Caco-2 (cell line): ENCODE data around the gene STK25. TPM values are rescaled to one million over a fixed set of nuclear protein-coding genes. Genes with fewer than 3 reads are reported as not detected.

ENCODE experiments used
- BruUV-seq: library from RNA; stranded (reverse); fragments of 400-500 nt; replicated peaks from 2 replicates; lab custom pipeline; 2021; lab: Mats Ljungman, UMichigan
- CTCF ChIA-PET: fragments of 300-600 bp; sonication (Branson Sonifier 250); formaldehyde crosslinking; loops from one replicate; lab custom pipeline; 2022; ENCODE audit warnings: antibody characterized with exemption; lab: Charles Lee
- POLR2A ChIA-PET: fragments of 300-600 bp; sonication (Branson Sonifier 250); formaldehyde crosslinking; loops from one replicate; lab custom pipeline; 2022; ENCODE audit warnings: antibody characterized with exemption; lab: Charles Lee
- DNase-seq, 2 experiments: peaks; one replicate each; pipeline versions ENCODE4 v3.0.0 to v3.0.0-alpha.2; 2020 to 2022
- H3K27me3 ChIP-seq: replicated peaks from 2 replicates; pipeline ENCODE4 v1.6.0; 2011; ENCODE audit warnings: low read length; ENCODE audit not compliant: control insufficient read depth, insufficient read depth
- H3K36me3 ChIP-seq: 2 replicates; pipeline ENCODE4 v1.5.1; 2011; ENCODE audit warnings: low read length; ENCODE audit not compliant: control insufficient read depth, insufficient read depth
- H3K4me1 ChIP-seq: fragments of 250-450 bp; sonication (Bioruptor Pico); 2 replicates; pipeline ENCODE4 v1.5.1; 2020; ENCODE audit warnings: mild to moderate bottlenecking
- H3K4me3 ChIP-seq: 2 replicates; pipeline ENCODE4 v1.5.1; 2011; ENCODE audit warnings: low read depth, mild to moderate bottlenecking, control low read depth, low read length
- H3K9me3 ChIP-seq: fragments of 250-450 bp; sonication (Bioruptor Pico); 2 replicates; pipeline ENCODE4 v1.5.1; 2020; ENCODE audit warnings: mild to moderate bottlenecking, moderate library complexity
- H3K27ac Mint-ChIP-seq: one replicate; pipeline ENCODE4 v1.8.0; 2022; ENCODE audit warnings: mixed read lengths; ENCODE audit not compliant: unreplicated experiment
- H3K27me3 Mint-ChIP-seq: one replicate; pipeline ENCODE4 v1.8.0; 2022; ENCODE audit warnings: mixed read lengths; ENCODE audit not compliant: insufficient read depth, unreplicated experiment
- H3K36me3 Mint-ChIP-seq: one replicate; pipeline ENCODE4 v1.8.0; 2022; ENCODE audit warnings: mild to moderate bottlenecking, mixed read lengths; ENCODE audit not compliant: insufficient read depth, unreplicated experiment
- H3K4me1 Mint-ChIP-seq: one replicate; pipeline ENCODE4 v1.8.0; 2022; ENCODE audit warnings: low read depth, mixed read lengths; ENCODE audit not compliant: unreplicated experiment
- H3K4me3 Mint-ChIP-seq: one replicate; pipeline ENCODE4 v1.8.0; 2022; ENCODE audit warnings: mild to moderate bottlenecking, moderate library complexity, mixed read lengths; ENCODE audit not compliant: unreplicated experiment
- H3K9me3 Mint-ChIP-seq: one replicate; pipeline ENCODE4 v1.8.0; 2022; ENCODE audit warnings: mixed read lengths; ENCODE audit not compliant: unreplicated experiment
- CTCF ChIP-seq, 2 experiments: fragments of 200-600 bp in 1 of 2; IDR thresholded peaks; 1 replicate in 1 of 2; 2 replicates in 1 of 2; pipeline versions ENCODE4 v1.5.1 to v1.8.0; 2011 to 2022; ENCODE audit warnings: antibody characterized with exemption in 1 of 2, control low read depth in 1 of 2, inconsistent platforms in 1 of 2, low read depth in 1 of 2, low read length in 1 of 2, mild to moderate bottlenecking in 1 of 2, moderate library complexity in 1 of 2; ENCODE audit not compliant: insufficient read depth in 1 of 2, severe bottlenecking in 1 of 2, unreplicated experiment in 1 of 2
- intact Hi-C: fragments of 100-400 bp; cut with micrococcal nuclease; formaldehyde crosslinking; loops from one replicate; pipeline ENCODE4 v1.10.0; 2022; ENCODE audit not compliant: unreplicated experiment
- microRNA-seq: library from miRNA; unstranded; fragments of <30 nt; microRNA quantifications from one replicate; pipeline ENCODE4 v1.2.0, GENCODE V29; 2022
- total RNA-seq: library from RNA; stranded (reverse); gene quantifications from 2 replicates; pipeline ENCODE4 v1.2.3, GENCODE V29; 2022

The STK25 gene
- total RNA-seq, 1 experiment from 2014 or later, result 92.6 TPM

DNA sequence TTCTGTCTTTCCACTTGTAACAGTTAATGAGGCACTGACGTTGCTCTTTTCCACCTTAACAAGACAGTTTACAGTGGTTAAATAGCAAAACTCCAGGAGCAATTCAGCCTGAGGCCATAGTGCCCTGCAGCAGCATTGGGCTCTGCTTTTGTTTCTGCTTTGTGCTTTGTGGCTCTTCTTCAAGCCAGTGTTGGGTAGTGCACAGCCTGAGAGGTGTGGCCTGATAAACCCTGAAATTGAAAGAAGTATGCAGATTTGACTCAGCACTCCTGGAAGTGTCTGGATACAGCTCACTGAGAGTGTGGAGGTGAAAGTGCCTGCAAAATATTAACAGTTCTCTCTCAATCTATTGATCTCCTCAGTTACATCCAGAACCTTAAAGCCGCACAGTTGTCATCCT is 63.0 kb downstream of the STK25 start:
- POLR2A ChIA-PET, result no interaction called here
- CTCF ChIA-PET, result no interaction called here
- no peak overlapping the region for H3K27ac Mint-ChIP-seq

DNA sequence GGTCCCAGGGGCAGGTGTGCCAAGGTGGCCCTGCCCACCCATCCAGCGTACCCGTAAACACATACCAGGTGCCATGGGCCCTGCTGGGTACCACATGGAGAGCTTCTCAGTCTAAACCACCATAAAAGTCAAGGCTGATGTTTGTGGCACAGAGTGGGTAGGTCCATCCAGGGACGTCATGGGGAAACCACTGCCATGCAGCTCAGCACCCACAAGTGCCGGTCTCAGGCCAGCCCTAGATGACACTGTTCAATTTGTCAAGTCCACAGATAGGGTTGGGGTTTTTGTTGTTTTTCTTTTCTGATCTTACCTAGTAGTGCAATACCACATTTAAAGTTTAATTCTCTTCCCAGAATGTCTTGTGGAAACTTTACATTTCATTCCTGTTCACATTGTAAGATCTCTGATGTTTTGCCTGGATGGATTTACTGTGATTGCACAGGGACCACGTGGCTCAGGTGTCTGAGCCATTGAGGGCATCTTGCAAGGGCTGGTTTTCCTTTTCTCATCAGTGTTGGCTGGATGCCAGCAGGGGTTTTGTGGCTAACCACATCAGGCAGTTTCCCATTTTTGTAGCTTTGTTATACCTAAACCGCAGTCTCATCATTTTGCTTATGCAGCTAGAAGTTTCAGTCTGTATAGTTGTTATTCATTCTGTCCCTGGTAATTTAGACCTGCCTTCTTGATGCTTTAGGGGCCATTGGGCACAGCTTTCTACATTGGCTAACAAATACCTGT is 64.7 kb downstream of the STK25 start:
- Histone ChIP-seq H3K36me3 (no peaks in the 10 kb centered on the region), H3K4me1 (no peaks in the 10 kb centered on the region), H3K4me3 (no peak overlapping the region), H3K27me3 (no peaks in the 10 kb centered on the region), H3K9me3 (no peaks in the 10 kb centered on the region)
- DNase-seq, result no peak
- no peaks in the 10 kb centered on the region for H3K4me1 Mint-ChIP-seq
- no peak overlapping the region for H3K4me3 Mint-ChIP-seq
- POLR2A ChIA-PET, result no interaction called here
- no peaks in the 10 kb centered on the region for H3K9me3 Mint-ChIP-seq
- no peaks in the 10 kb centered on the region for H3K27me3 Mint-ChIP-seq
- H3K36me3 Mint-ChIP-seq, result peaks cover 35% of the 10 kb centered on the region
- CTCF ChIA-PET, result no interaction called here
- no peak for TF ChIP-seq CTCF (IDR thresholded peaks at IDR 0.05; ENCODE audit: insufficient read depth in 1 of 2, low read depth in 1 of 2, low read length in 1 of 2, severe bottlenecking in 1 of 2, unreplicated experiment in 1 of 2)
- BruUV-seq, result no TSS peak
- no peak overlapping the region for H3K27ac Mint-ChIP-seq
- intact Hi-C loops, result no loop called here

More for the DNA sequence above, 63.0 kb downstream of the STK25 start:
- H3K36me3 ChIP-seq, result no peaks in the 10 kb centered on the region
- TF ChIP-seq CTCF (IDR thresholded peaks at IDR 0.05; ENCODE audit: insufficient read depth in 1 of 2, low read depth in 1 of 2, low read length in 1 of 2, severe bottlenecking in 1 of 2, unreplicated experiment in 1 of 2), result no peak
- Mint-ChIP-seq H3K4me1 (no peaks in the 10 kb centered on the region), H3K36me3 (peaks cover 30% of the 10 kb centered on the region), H3K27me3 (no peaks in the 10 kb centered on the region), H3K4me3 (no peak overlapping the region), H3K9me3 (no peaks in the 10 kb centered on the region)
- intact Hi-C loops, result no loop called here
- H3K4me1 ChIP-seq, result no peaks in the 10 kb centered on the region
- H3K4me3 ChIP-seq, result no peak overlapping the region
- no TSS peak for BruUV-seq
- no peak for DNase-seq
- H3K27me3 ChIP-seq, result no peaks in the 10 kb centered on the region
- H3K9me3 ChIP-seq, result no peaks in the 10 kb centered on the region

Small RNAs within 50 kb of the gene (microRNA-seq; reads per million reads assigned to microRNA genes)
- gene MIR3133, result not detected

Other genes starting within 250 kb of the STK25 start
- gene HDLBP, start 192.9 kb downstream of the STK25 start, total RNA-seq, result 350 and 379 TPM in 2 replicates
- 209 TPM in 2 replicates for gene SEPTIN2, start 192.7 kb downstream of the STK25 start, total RNA-seq
- 37.2 and 37.3 TPM in 2 replicates for gene FARP2, start 152.3 kb downstream of the STK25 start, total RNA-seq
- 18.0 and 18.6 TPM in 2 replicates for gene BOK, start 50.2 kb upstream of the STK25 start, total RNA-seq
- 34.7 and 37.2 TPM in 2 replicates for gene THAP4, start 128.6 kb upstream of the STK25 start, total RNA-seq
- gene ATG4B, start 129.1 kb upstream of the STK25 start, total RNA-seq, result 94.5 and 101 TPM in 2 replicates
- gene DTYMK, start 178.2 kb upstream of the STK25 start, total RNA-seq, result 65.1 and 68.4 TPM in 2 replicates
- 28.6 and 32.2 TPM in 2 replicates for gene ING5, start 193.5 kb upstream of the STK25 start, total RNA-seq
- 35.4 and 41.3 TPM in 2 replicates for gene D2HGDH, start 226.0 kb upstream of the STK25 start, total RNA-seq